IMR-90 (cell line): ENCODE measurements around the gene GAS6. TPM values are rescaled to one million over a fixed set of nuclear protein-coding genes. Genes with fewer than 3 reads are reported as not detected.

Experiments used
- ATAC-seq: fragments of 200-7000 bp; cut with Tn5 transposase; 2 replicates; pipeline ENCODE4 v1.9.1; 2020; ENCODE audit warnings: low read depth, mild to moderate bottlenecking, moderate library complexity
- BruUV-seq: library from RNA; stranded (reverse); fragments of 400-500 nt; replicated peaks from 2 replicates; lab custom pipeline; 2021; lab: Mats Ljungman, UMichigan
- CTCF ChIA-PET: fragments of 300-600 bp; formaldehyde crosslinking; extraction: SDS; loops from one replicate; lab custom pipeline; 2021; ENCODE audit warnings: antibody characterized with exemption; lab: Yijun Ruan, JAX
- POLR2A ChIA-PET: fragments of 300-600 bp; sonication (Branson Sonifier 250); formaldehyde crosslinking; loops from one replicate; lab custom pipeline; 2022; ENCODE audit warnings: antibody characterized with exemption; ENCODE audit not compliant: unreplicated experiment; lab: Charles Lee
- DNase-seq: peaks from one replicate; pipeline ENCODE4 v3.0.0; 2013
- H2AFZ ChIP-seq: replicated peaks from 2 replicates; pipeline ENCODE3; 2013; ENCODE audit warnings: low read length, mild to moderate bottlenecking; ENCODE audit not compliant: poor library complexity
- H2AK5ac ChIP-seq: 2 replicates; pipeline ENCODE4 v1.6.1; 2013; ENCODE audit warnings: low read depth, low read length, inconsistent platforms
- H2AK9ac ChIP-seq: replicated peaks from 2 replicates; pipeline ENCODE3; 2013; ENCODE audit warnings: mild to moderate bottlenecking, low read depth, low read length, moderate library complexity; ENCODE audit not compliant: poor library complexity
- H2BK120ac ChIP-seq: 2 replicates; pipeline ENCODE4 v1.6.1; 2013; ENCODE audit warnings: low read depth, low read length, inconsistent platforms
- H2BK15ac ChIP-seq: 3 replicates; pipeline ENCODE4 v1.6.1; 2013; ENCODE audit warnings: low read depth, low read length, inconsistent platforms
- H2BK20ac ChIP-seq: 2 replicates; pipeline ENCODE4 v1.6.1; 2013; ENCODE audit warnings: low read depth, mild to moderate bottlenecking, inconsistent platforms, low read length, moderate library complexity
- H2BK5ac ChIP-seq: 2 replicates; pipeline ENCODE4 v1.6.1; 2013; ENCODE audit warnings: mild to moderate bottlenecking, low read depth, low read length, inconsistent platforms; ENCODE audit not compliant: poor library complexity, severe bottlenecking
- H3K14ac ChIP-seq: replicated peaks from 2 replicates; pipeline ENCODE4 v1.6.1; 2013; ENCODE audit warnings: low read depth, low read length, inconsistent platforms
- H3K18ac ChIP-seq: 2 replicates; pipeline ENCODE4 v1.6.1; 2013; ENCODE audit warnings: low read depth, low read length, control low read depth
- H3K23ac ChIP-seq: 2 replicates; pipeline ENCODE4 v1.6.1; 2013; ENCODE audit warnings: low read depth, low read length, inconsistent platforms
- H3K27ac ChIP-seq: 2 replicates; pipeline ENCODE4 v1.5.1; 2013; ENCODE audit warnings: mild to moderate bottlenecking, control low read depth, low read length; ENCODE audit not compliant: insufficient read depth
- H3K27me3 ChIP-seq: 2 replicates; pipeline ENCODE4 v1.6.1; 2013; ENCODE audit warnings: low read length; ENCODE audit not compliant: control insufficient read depth, insufficient read depth
- H3K36me3 ChIP-seq: 2 replicates; pipeline ENCODE4 v1.6.1; 2013; ENCODE audit warnings: low read length, mixed read lengths; ENCODE audit not compliant: control insufficient read depth, insufficient read depth
- H3K4ac ChIP-seq: 2 replicates; pipeline ENCODE4 v1.6.1; 2013; ENCODE audit warnings: low read depth, low read length, inconsistent platforms
- H3K4me1 ChIP-seq: 2 replicates; pipeline ENCODE4 v1.6.1; 2013; ENCODE audit warnings: low read length, mixed read lengths; ENCODE audit not compliant: control insufficient read depth, insufficient read depth
- H3K4me2 ChIP-seq: 2 replicates; pipeline ENCODE4 v1.6.1; 2013; ENCODE audit warnings: low read depth, mild to moderate bottlenecking, control low read depth, low read length, moderate library complexity
- H3K4me3 ChIP-seq: 2 replicates; pipeline ENCODE4 v1.5.1; 2013; ENCODE audit warnings: low read depth, mild to moderate bottlenecking, control low read depth, low read length, moderate library complexity; ENCODE audit not compliant: insufficient read depth
- H3K56ac ChIP-seq: 2 replicates; pipeline ENCODE4 v1.6.1; 2013; ENCODE audit warnings: low read length, inconsistent platforms; ENCODE audit not compliant: insufficient read depth; ENCODE audit errors: extremely low read depth
- H3K79me1 ChIP-seq, 2 experiments: 2 replicates each; pipeline ENCODE4 v1.6.1; 2013; ENCODE audit warnings: low read length in 2 of 2, inconsistent platforms in 1 of 2, low read depth in 1 of 2
- H3K9ac ChIP-seq: 2 replicates; pipeline ENCODE4 v1.6.1; 2013; ENCODE audit warnings: low read depth, low read length, control low read depth
- H3K9me1 ChIP-seq: 2 replicates; pipeline ENCODE4 v1.6.1; 2013; ENCODE audit warnings: low read length, inconsistent platforms; ENCODE audit not compliant: insufficient read depth
- H3K9me3 ChIP-seq: 2 replicates; pipeline ENCODE4 v1.6.1; 2013; ENCODE audit warnings: low read length; ENCODE audit not compliant: control insufficient read depth, insufficient read depth
- H4K20me1 ChIP-seq: 2 replicates; pipeline ENCODE4 v1.6.1; 2013; ENCODE audit warnings: low read length, inconsistent platforms; ENCODE audit not compliant: insufficient read depth
- H4K5ac ChIP-seq: 2 replicates; pipeline ENCODE4 v1.6.1; 2013; ENCODE audit warnings: mild to moderate bottlenecking, low read depth, low read length, control low read depth
- H4K8ac ChIP-seq, 2 experiments: 2 replicates each; pipeline ENCODE4 v1.6.1; 2013; ENCODE audit warnings: low read depth in 2 of 2, low read length in 2 of 2, control low read depth in 1 of 2, inconsistent platforms in 1 of 2
- H4K91ac ChIP-seq: 2 replicates; pipeline ENCODE4 v1.6.1; 2013; ENCODE audit warnings: low read depth, low read length, inconsistent platforms; ENCODE audit not compliant: insufficient read depth
- CHD1 ChIP-seq: IDR thresholded peaks from 2 replicates; pipeline ENCODE4 v1.6.1; 2012; ENCODE audit warnings: low read depth, low read length, improper control_type of control experiment
- CTCF ChIP-seq: conservative IDR thresholded peaks from 2 replicates; pipeline ENCODE4 v1.5.1; 2012; ENCODE audit warnings: mild to moderate bottlenecking, low read depth, low read length, improper control_type of control experiment
- FOS ChIP-seq: fragments of 150-350 bp; IDR thresholded peaks from 2 replicates; pipeline ENCODE4 v1.6.1; 2016; ENCODE audit warnings: low read depth, low read length
- MXI1 ChIP-seq: IDR thresholded peaks from 2 replicates; pipeline ENCODE4 v1.6.1; 2012; ENCODE audit warnings: low read depth, mild to moderate bottlenecking, low read length, moderate library complexity, borderline replicate concordance
- RAD21 ChIP-seq: IDR thresholded peaks from 2 replicates; pipeline ENCODE4 v1.6.1; 2012; ENCODE audit warnings: low read length, improper control_type of control experiment
- SMC3 ChIP-seq: fragments of 150-350 bp; IDR thresholded peaks from 2 replicates; pipeline ENCODE4 v1.6.1; 2016; ENCODE audit warnings: low read depth, mild to moderate bottlenecking, antibody characterized with exemption, low read length, moderate library complexity
- WGBS, 2 experiments: methylation state at CpG; one replicate each; pipeline versions ENCODE4 v1.1.5 to v1.1.7; 2013; ENCODE audit warnings: missing lambda C conversion rate in 2 of 2; ENCODE audit not compliant: insufficient read length in 1 of 2; ENCODE audit errors: extremely low coverage in 2 of 2; 5-methylcytosine and 5-hydroxymethylcytosine counted together
- dilution Hi-C: fragments of 300-500 bp; cut with HindIII; formaldehyde crosslinking; loops from one replicate; pipeline ENCODE4 v1.14.3; 2018; ENCODE audit warnings: low sequenced_read_pairs; ENCODE audit not compliant: unreplicated experiment
- in situ Hi-C: fragments of 300-500 bp; cut with MboI; formaldehyde crosslinking; loops from 3 replicates; pipeline ENCODE4 v1.14.3; 2019; ENCODE audit warnings: low sequenced_read_pairs, inconsistent platforms, mixed read lengths
- intact Hi-C: fragments of 100-400 bp; cut with micrococcal nuclease; formaldehyde crosslinking; loops from 2 replicates; pipeline ENCODE4 v1.10.0; 2022
- polyA plus RNA-seq, 3 experiments: library from polyadenylated mRNA; depleted of rRNA; stranded (reverse); fragments of >200 nt; gene quantifications; 2 replicates each; pipeline ENCODE4 v1.2.3, GENCODE V29; 2012; ENCODE audit warnings: low replicate concordance in 1 of 3
- total RNA-seq: library from RNA; depleted of rRNA; stranded (reverse); fragments of >200 nt; gene quantifications from 2 replicates; pipeline ENCODE4 v1.2.3, GENCODE V29; 2012

GAS6 gene
- total and polyA plus RNA-seq, 2 of the 4 experiments (the other 2 are of a cell fraction), result 220 to 823 TPM

- Histone ChIP-seq H2BK15ac (peak overlapping the region; percentile 90), H3K36me3 (no peaks in the 10 kb centered on the region), H3K56ac (no peak overlapping the region), H2BK120ac (peak overlapping the region; percentile 92), H2BK5ac (peak overlapping the region; percentile 100), H3K4me2 (no peak overlapping the region), H4K5ac (peak overlapping the region; percentile 90), H3K4me1 (peaks cover 30% of the 10 kb centered on the region), H3K4me3 (no peak overlapping the region), H3K9me3 (no peaks in the 10 kb centered on the region), H3K79me1 (peaks cover 6 to 43% of the 10 kb centered on the region in 2 experiments; a peak in 3 of 4 replicates), H3K9me1 (peaks cover 7% of the 10 kb centered on the region), H2BK20ac (peak overlapping the region; percentile 91), H2AK5ac (peak overlapping the region; percentile 99), H2AFZ (peak overlapping the region; percentile 59), H3K18ac (peak overlapping the region; percentile 20; the same call in 1 of the 2 replicates), H4K8ac (peak overlapping the region; percentile 85 to 96), H3K27me3 (no peaks in the 10 kb centered on the region), H3K4ac (peak overlapping the region; percentile 99), H4K20me1 (no peaks in the 10 kb centered on the region), H2AK9ac (no peak overlapping the region), H4K91ac (peak overlapping the region; percentile 99), H3K14ac (peak overlapping the region; percentile 78), H3K9ac (peak overlapping the region; percentile 21; the same call in 1 of the 2 replicates), H3K23ac (peak overlapping the region; percentile 94; the same call in 1 of the 2 replicates), H3K27ac (peak overlapping the region; percentile 23)
- in situ Hi-C loops, result no loop called here
- peak; percentile 43 for DNase-seq
- 73% methylated on average over 2 of the region's 8 CpGs; no CpG with 5 or more reads in 1 of the 2 experiments for WGBS, 2 experiments
- dilution Hi-C loops, result no loop called here
- ChIA-PET POLR2A (no interaction called here), CTCF (no interaction called here)
- intact Hi-C loops, result no loop called here
- TF ChIP-seq FOS (no peak), CTCF (peak; percentile 58), RAD21 (peak; percentile 71), MXI1 (peak; percentile 23; the same call in 1 of the 2 replicates), SMC3 (peak; percentile 24; the same call in 1 of the 2 replicates), CHD1 (no peak)
- BruUV-seq, result no TSS peak
- no peak for ATAC-seq
These were observed 40.5 kb upstream of the GAS6 start for GRCh38 chr13:113904411-113904810.
